ENCODE data around the gene DARS1.

DNA sequence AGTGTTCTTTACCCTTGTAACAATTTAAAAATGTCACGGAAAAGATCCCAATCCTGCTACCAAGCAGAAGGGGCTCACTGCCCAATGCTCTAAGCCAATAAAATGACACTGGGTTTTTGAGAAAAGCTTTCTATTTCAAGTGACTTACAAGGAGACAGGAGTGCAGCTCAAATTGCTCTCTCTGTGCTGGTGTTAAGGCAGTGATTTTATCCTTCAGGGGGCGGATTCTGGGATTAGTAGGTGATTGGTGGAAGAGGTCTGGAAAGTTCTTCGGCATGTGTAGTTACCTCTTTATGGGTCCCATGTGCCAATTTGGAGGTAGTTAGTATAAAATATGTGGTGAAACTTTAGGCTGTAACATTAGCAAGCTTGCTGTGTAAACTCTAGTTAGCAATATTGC is 81.8 kb downstream of the DARS1 start:
- TF ChIP-seq, protein P1, sequence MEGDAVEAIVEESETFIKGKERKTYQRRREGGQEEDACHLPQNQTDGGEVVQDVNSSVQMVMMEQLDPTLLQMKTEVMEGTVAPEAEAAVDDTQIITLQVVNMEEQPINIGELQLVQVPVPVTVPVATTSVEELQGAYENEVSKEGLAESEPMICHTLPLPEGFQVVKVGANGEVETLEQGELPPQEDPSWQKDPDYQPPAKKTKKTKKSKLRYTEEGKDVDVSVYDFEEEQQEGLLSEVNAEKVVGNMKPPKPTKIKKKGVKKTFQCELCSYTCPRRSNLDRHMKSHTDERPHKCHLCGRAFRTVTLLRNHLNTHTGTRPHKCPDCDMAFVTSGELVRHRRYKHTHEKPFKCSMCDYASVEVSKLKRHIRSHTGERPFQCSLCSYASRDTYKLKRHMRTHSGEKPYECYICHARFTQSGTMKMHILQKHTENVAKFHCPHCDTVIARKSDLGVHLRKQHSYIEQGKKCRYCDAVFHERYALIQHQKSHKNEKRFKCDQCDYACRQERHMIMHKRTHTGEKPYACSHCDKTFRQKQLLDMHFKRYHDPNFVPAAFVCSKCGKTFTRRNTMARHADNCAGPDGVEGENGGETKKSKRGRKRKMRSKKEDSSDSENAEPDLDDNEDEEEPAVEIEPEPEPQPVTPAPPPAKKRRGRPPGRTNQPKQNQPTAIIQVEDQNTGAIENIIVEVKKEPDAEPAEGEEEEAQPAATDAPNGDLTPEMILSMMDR (IDR thresholded peaks at IDR 0.05) = no peak
- no peak for TF ChIP-seq POLR2A (IDR thresholded peaks at IDR 0.05)
- TF ChIP-seq POLR2AphosphoS5 (IDR thresholded peaks at IDR 0.05) = no peak
